ENCODE measurements around the gene NKX2-8. TPM values are rescaled to one million over a fixed set of nuclear protein-coding genes. Genes with fewer than 3 reads are reported as not detected.
"Not testable (repeated sequence)": the region's sequence is repeated elsewhere in the genome, so short reads cannot be mapped to it uniquely, and the experiment has no call there.

The NKX2-8 gene
- total RNA-seq, 1 donor from 2014 or later, result not detected

GRCh38 chr14:36580141-36580855 lies 2.1 kb downstream of the NKX2-8 start:
- DNase-seq (ENCODE audit: extremely low read depth, low read depth, low spot score), result no peak

- DNase-seq (ENCODE audit: extremely low read depth, low read depth, low spot score), result no peak
Observed at GRCh38 chr14:36579573-36580140, 2.8 kb downstream of the NKX2-8 start.

DNA sequence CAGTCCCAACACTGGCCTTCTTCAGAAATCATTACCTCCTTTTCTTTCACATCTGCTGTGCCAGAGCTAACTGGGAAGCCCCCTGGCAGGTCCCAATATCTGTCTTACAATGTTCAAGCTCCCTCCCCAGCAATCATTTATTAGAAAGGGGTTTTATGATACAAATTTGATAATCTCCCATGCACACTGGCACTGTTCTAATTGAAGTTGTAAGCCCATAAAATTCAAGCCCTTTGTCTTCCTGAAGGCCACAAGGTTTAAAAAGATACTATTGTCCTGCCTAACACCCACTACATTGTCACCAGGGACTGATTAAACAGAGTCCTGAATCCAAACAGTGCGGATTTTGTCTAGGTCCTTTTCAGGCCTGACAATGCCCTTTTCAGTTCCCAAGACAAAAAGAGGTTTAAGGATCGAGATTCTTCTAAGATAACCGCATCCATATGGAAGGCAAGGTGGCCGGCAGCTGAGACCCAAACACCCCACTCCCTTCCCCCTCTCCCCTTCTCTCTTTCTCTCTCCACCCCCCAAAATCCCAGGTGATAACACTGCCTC lies 3.3 kb downstream of the NKX2-8 start:
- DNase-seq (ENCODE audit: extremely low read depth, low read depth, low spot score), result no peak

GRCh38 chr14:36570065-36570464 lies 12.3 kb downstream of the NKX2-8 start:
- no peak for DNase-seq (ENCODE audit: extremely low read depth, low read depth, low spot score)

- DNase-seq (ENCODE audit: extremely low read depth, low read depth, low spot score), result no peak
Observed at GRCh38 chr14:36556811-36557433, 25.5 kb downstream of the NKX2-8 start.

DNA sequence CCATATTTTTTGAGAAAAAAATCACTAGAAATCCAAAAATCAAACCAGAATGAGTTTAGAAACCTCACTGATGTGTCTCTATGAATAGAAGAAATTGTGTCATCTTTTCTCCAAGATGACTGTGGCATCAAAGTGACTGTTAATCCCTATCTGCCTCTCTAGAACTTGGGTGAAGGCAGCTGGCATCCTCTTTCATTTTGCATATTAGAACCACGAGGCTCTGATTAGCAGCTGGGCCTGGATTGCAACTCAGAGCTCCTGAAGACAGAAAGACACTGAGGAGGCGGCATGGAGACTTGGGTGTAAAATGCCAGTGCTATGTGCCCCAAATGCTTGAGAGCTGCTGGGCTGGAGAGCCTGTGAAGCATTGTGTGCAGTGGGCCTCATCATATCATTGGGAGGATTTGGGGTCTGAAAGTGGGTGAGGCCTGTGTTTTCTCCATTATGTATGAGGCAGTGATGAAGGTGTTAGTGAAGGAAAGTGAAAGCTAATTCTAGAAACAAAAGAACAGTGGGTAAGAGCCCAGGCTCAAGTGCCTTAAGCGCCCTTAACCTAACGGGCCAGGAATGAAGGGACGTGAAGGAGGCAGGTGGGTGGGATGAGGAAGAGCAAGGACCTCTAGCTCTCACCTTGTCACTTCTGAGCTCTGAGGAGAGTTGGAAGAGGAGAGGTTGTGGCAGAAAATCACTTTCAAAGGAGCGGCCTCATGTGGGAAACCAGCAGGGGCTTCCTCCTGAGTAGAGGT lies 26.2 kb downstream of the NKX2-8 start:
- DNase-seq (ENCODE audit: extremely low read depth, low read depth, low spot score), result no peak

- DNase-seq (ENCODE audit: extremely low read depth, low read depth, low spot score), result peak; percentile 10
Observed at GRCh38 chr14:36553656-36554260, 28.7 kb downstream of the NKX2-8 start.

DNA sequence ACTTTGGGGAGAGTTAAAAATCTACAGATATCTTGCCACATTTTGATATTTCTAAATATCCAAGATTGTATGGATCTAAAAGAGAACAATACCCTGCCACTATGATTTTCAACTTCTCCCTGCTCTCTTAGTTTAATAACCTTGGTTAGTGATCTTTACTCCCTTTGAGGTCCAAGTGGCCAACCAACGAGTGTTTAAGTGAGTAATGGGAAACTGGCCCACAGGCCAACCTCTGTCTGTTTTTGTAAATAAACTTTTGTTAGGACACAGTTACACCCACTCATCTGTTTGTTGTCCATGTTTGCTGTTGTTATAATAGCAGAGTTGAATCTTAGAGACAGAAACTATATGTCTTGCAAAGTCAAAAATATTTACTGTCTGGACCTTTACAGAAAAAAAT lies 31.5 kb downstream of the NKX2-8 start:
- no peak for DNase-seq (ENCODE audit: extremely low read depth, low read depth, low spot score)

DNA sequence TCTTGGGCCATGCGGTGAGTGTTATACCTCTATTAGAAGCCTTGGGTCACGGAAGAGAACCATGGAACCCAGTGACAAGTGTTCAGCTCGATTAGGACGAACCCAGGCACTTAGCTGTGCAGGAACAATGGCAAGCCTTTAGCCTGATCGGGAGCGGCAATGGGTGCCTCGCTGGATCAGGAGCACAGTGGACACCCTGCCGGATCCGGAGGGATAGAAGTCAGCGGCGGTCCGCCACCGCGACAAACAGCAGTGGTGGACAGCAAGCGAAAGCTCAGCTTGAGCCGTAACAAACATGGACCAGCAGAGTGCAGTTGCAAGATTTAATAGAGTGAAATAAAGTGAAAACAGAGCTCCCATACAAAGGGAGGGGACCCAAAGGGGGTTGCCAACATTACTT lies 38.1 kb downstream of the NKX2-8 start:
- DNase-seq (ENCODE audit: extremely low read depth, low read depth, low spot score), result not testable (repeated sequence)

- DNase-seq (ENCODE audit: extremely low read depth, low read depth, low spot score), result no peak
Observed at GRCh38 chr14:36538051-36538450, 44.4 kb downstream of the NKX2-8 start.

Other genes with a start within 250 kb of the NKX2-8 start
- not detected in 2 replicates for gene NKX2-1, start 62.4 kb downstream of the NKX2-8 start, total RNA-seq
- gene PAX9, start 79.2 kb upstream of the NKX2-8 start, total RNA-seq, result 0.18 and 0.34 TPM in 2 replicates

Data from glomerular endothelial cell (primary cell).